ENCODE measurements around the gene MTG1. TPM values are rescaled to one million over a fixed set of nuclear protein-coding genes. Genes with fewer than 3 reads are reported as not detected.

MTG1 gene
- total RNA-seq, 1 experiment from 2014 or later: 52.6 TPM

GRCh38 chr10:133393401-133394063, 425 bp upstream of the MTG1 start:
- peak; percentile 100 for DNase-seq

GRCh38 chr10:133394801-133395221, 854 bp downstream of the MTG1 start:
- Histone ChIP-seq H3K36me3 (replicated peaks; ENCODE audit: control insufficient read depth, insufficient read depth, low read length) (peaks cover 16% of the 10 kb centered on the region), H3K27me3 (ENCODE audit: control insufficient read depth, insufficient read depth, low read length) (no peaks in the 10 kb centered on the region), H3K4me3 (ENCODE audit: insufficient read depth, low read depth, low read length) (peak overlapping the region; percentile 98)
- peak; percentile 59 for DNase-seq

More at GRCh38 chr10:133393401-133394063, 425 bp upstream of the MTG1 start:
- peaks cover 9% of the 10 kb centered on the region for H3K36me3 ChIP-seq (replicated peaks; ENCODE audit: control insufficient read depth, insufficient read depth, low read length)
- no peak overlapping the region; the same call in 1 of the 2 replicates for H3K4me3 ChIP-seq (ENCODE audit: insufficient read depth, low read depth, low read length)
- no peaks in the 10 kb centered on the region for H3K27me3 ChIP-seq (ENCODE audit: control insufficient read depth, insufficient read depth, low read length)

GRCh38 chr10:133396035-133396624, 2.2 kb downstream of the MTG1 start:
- Histone ChIP-seq H3K4me3 (ENCODE audit: insufficient read depth, low read depth, low read length) (no peak overlapping the region), H3K36me3 (replicated peaks; ENCODE audit: control insufficient read depth, insufficient read depth, low read length) (peaks cover 20% of the 10 kb centered on the region), H3K27me3 (ENCODE audit: control insufficient read depth, insufficient read depth, low read length) (no peaks in the 10 kb centered on the region)
- DNase-seq: peak; percentile 17

- peaks cover 25% of the 10 kb centered on the region for H3K36me3 ChIP-seq (replicated peaks; ENCODE audit: control insufficient read depth, insufficient read depth, low read length)
- peak; percentile 9 for DNase-seq
- no peaks in the 10 kb centered on the region for H3K27me3 ChIP-seq (ENCODE audit: control insufficient read depth, insufficient read depth, low read length)
- H3K4me3 ChIP-seq (ENCODE audit: insufficient read depth, low read depth, low read length): no peak overlapping the region
Measured at GRCh38 chr10:133397938-133398337, 4.0 kb downstream of the MTG1 start.

GRCh38 chr10:133399123-133399601, 5.2 kb downstream of the MTG1 start:
- DNase-seq: peak; percentile 26
- Histone ChIP-seq H3K27me3 (ENCODE audit: control insufficient read depth, insufficient read depth, low read length) (no peaks in the 10 kb centered on the region), H3K36me3 (replicated peaks; ENCODE audit: control insufficient read depth, insufficient read depth, low read length) (peaks cover 29% of the 10 kb centered on the region), H3K4me3 (ENCODE audit: insufficient read depth, low read depth, low read length) (no peak overlapping the region)

- DNase-seq: peak; percentile 9
- H3K36me3 ChIP-seq (replicated peaks; ENCODE audit: control insufficient read depth, insufficient read depth, low read length): peaks cover 30% of the 10 kb centered on the region
- no peak overlapping the region for H3K4me3 ChIP-seq (ENCODE audit: insufficient read depth, low read depth, low read length)
- no peaks in the 10 kb centered on the region for H3K27me3 ChIP-seq (ENCODE audit: control insufficient read depth, insufficient read depth, low read length)
Measured at GRCh38 chr10:133400624-133401424, 6.9 kb downstream of the MTG1 start.

- no peak for DNase-seq
- no peak overlapping the region for H3K4me3 ChIP-seq (ENCODE audit: insufficient read depth, low read depth, low read length)
- H3K36me3 ChIP-seq (replicated peaks; ENCODE audit: control insufficient read depth, insufficient read depth, low read length): peaks cover 26% of the 10 kb centered on the region
- H3K27me3 ChIP-seq (ENCODE audit: control insufficient read depth, insufficient read depth, low read length): no peaks in the 10 kb centered on the region
Measured at GRCh38 chr10:133401500-133401899, 7.5 kb downstream of the MTG1 start.

GRCh38 chr10:133401981-133402725, 8.2 kb downstream of the MTG1 start:
- no peaks in the 10 kb centered on the region for H3K27me3 ChIP-seq (ENCODE audit: control insufficient read depth, insufficient read depth, low read length)

GRCh38 chr10:133403359-133403758, 9.4 kb downstream of the MTG1 start:
- peaks cover 23% of the 10 kb centered on the region for H3K36me3 ChIP-seq (replicated peaks; ENCODE audit: control insufficient read depth, insufficient read depth, low read length)
- DNase-seq: peak; percentile 17
- no peaks in the 10 kb centered on the region for H3K27me3 ChIP-seq (ENCODE audit: control insufficient read depth, insufficient read depth, low read length)
- H3K4me3 ChIP-seq (ENCODE audit: insufficient read depth, low read depth, low read length): no peak overlapping the region

More at GRCh38 chr10:133401981-133402725, 8.2 kb downstream of the MTG1 start:
- Histone ChIP-seq H3K4me3 (ENCODE audit: insufficient read depth, low read depth, low read length) (no peak overlapping the region), H3K36me3 (replicated peaks; ENCODE audit: control insufficient read depth, insufficient read depth, low read length) (peaks cover 26% of the 10 kb centered on the region)
- peak; percentile 24 for DNase-seq

GRCh38 chr10:133403784-133404183, 9.8 kb downstream of the MTG1 start:
- no peaks in the 10 kb centered on the region for H3K27me3 ChIP-seq (ENCODE audit: control insufficient read depth, insufficient read depth, low read length)
- H3K4me3 ChIP-seq (ENCODE audit: insufficient read depth, low read depth, low read length): no peak overlapping the region
- DNase-seq: no peak
- peaks cover 19% of the 10 kb centered on the region for H3K36me3 ChIP-seq (replicated peaks; ENCODE audit: control insufficient read depth, insufficient read depth, low read length)

- H3K27me3 ChIP-seq (ENCODE audit: control insufficient read depth, insufficient read depth, low read length): no peaks in the 10 kb centered on the region
- DNase-seq: no peak
- H3K36me3 ChIP-seq (replicated peaks; ENCODE audit: control insufficient read depth, insufficient read depth, low read length): peaks cover 16% of the 10 kb centered on the region
- H3K4me3 ChIP-seq (ENCODE audit: insufficient read depth, low read depth, low read length): no peak overlapping the region
Measured at GRCh38 chr10:133405272-133405671, 11.3 kb downstream of the MTG1 start.

GRCh38 chr10:133405844-133406527, 12.0 kb downstream of the MTG1 start:
- no peak for DNase-seq
- no peaks in the 10 kb centered on the region for H3K27me3 ChIP-seq (ENCODE audit: control insufficient read depth, insufficient read depth, low read length)
- peaks cover 14% of the 10 kb centered on the region for H3K36me3 ChIP-seq (replicated peaks; ENCODE audit: control insufficient read depth, insufficient read depth, low read length)
- H3K4me3 ChIP-seq (ENCODE audit: insufficient read depth, low read depth, low read length): no peak overlapping the region

- peaks cover 3% of the 10 kb centered on the region for H3K36me3 ChIP-seq (replicated peaks; ENCODE audit: control insufficient read depth, insufficient read depth, low read length)
- no peak for DNase-seq
- no peaks in the 10 kb centered on the region for H3K27me3 ChIP-seq (ENCODE audit: control insufficient read depth, insufficient read depth, low read length)
- H3K4me3 ChIP-seq (ENCODE audit: insufficient read depth, low read depth, low read length): no peak overlapping the region
Measured at GRCh38 chr10:133411523-133412380, 17.8 kb downstream of the MTG1 start.

Measured in H7 (cell line).